Non-pigmented ciliary epithelial cell (primary cell): ENCODE measurements around the gene PMFBP1.

ENCODE experiments used
- DNase-seq: peaks from one replicate; pipeline ENCODE4 v3.0.0-alpha.2; 2010; ENCODE audit warnings: low read depth

PMFBP1 gene

GRCh38 chr16:72182976-72183375, 11.0 kb upstream of the PMFBP1 start:
- DNase-seq = no peak

GRCh38 chr16:72179204-72179970, 7.4 kb upstream of the PMFBP1 start:
- DNase-seq = no peak

- no peak for DNase-seq
These were observed 2.8 kb upstream of the PMFBP1 start for GRCh38 chr16:72174726-72175125.

- no peak for DNase-seq
These were observed 2.0 kb upstream of the PMFBP1 start for GRCh38 chr16:72173997-72174396.

DNA sequence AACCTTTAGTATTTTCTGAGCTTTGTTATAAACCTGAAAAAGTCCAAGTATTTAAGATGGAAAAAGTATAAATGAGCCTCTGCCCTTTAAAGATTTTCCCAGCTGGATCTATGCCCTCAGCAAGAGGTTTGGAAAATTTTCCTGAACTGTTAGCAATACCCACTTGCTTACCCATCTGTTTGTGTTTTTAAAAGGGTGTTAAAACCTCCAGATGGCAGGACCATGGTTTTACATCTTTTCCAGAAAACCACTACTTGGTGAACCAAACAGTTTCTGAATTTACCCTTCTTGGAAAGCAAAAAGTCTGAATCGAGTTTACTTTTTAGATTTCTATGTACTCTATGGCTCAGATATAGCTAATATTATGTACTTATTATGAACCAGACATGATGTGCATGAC, 719 bp downstream of the PMFBP1 start:
- DNase-seq = no peak

DNA sequence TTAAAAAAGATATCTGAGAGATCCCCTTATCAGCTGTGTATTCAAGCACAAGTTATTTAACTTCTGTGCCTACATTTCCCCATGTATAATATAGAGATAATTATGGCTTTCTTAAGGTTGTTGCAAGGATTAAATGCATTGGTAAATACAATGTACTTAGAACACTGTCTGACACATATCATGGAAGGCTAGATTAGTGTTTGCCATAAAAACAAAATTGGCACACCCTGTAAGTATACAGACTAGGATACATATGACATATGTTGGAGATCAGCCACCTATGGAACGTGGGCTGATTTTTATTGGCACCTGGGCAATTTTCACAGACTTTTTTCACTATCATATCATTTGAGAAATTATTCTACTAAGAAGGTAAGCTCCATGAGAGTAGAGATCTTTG, 2.2 kb downstream of the PMFBP1 start:
- DNase-seq = no peak

GRCh38 chr16:72168365-72168764, 3.6 kb downstream of the PMFBP1 start:
- DNase-seq = no peak

GRCh38 chr16:72166954-72167561, 4.9 kb downstream of the PMFBP1 start:
- DNase-seq = no peak

DNA sequence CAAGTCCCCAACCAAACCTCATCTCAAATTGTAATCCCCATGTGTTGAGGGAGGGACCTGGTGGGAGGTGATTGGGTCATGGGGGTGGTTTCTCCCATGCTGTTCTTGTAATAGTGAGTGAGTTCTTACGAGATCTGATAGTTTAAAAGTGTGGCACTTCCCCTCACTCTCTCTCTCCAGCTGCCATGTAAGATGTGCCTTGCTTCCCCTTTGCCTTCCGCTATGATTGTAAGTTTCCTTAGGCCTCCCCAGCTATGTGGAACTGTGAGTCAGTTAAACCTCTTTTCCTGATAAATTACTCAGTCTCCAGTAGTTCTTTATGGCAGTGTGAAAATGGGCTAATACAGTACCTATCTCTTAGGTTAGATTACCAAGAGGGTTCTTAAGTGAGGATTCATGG, 5.8 kb downstream of the PMFBP1 start:
- DNase-seq = no peak

DNA sequence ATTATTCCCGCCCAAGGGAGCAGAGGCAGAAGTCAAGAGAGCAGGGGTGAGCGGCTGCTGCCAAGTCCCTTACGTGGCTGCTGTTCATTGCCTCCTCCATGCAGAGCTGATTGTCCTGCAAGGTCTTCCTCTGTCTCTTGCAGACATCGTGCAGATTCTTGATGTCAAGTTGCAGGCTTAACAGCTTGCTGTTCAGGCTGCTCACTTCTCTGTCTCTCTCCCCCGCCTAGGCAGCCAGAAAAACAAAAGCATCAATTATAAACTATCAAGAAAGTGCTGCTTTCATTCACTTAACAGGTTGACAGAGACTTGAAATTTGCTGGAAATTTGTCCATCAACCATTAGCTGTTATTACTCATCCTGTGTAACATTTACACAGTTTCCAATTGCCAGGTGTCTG, 7.3 kb downstream of the PMFBP1 start:
- no peak for DNase-seq

- DNase-seq = no peak
These were observed 9.8 kb downstream of the PMFBP1 start for GRCh38 chr16:72162105-72162692.

GRCh38 chr16:72159801-72160200, 12.2 kb downstream of the PMFBP1 start:
- DNase-seq = no peak

GRCh38 chr16:72159386-72159785, 12.6 kb downstream of the PMFBP1 start:
- DNase-seq = peak; percentile 6

GRCh38 chr16:72149676-72150464, 22.1 kb downstream of the PMFBP1 start:
- DNase-seq = no peak

DNA sequence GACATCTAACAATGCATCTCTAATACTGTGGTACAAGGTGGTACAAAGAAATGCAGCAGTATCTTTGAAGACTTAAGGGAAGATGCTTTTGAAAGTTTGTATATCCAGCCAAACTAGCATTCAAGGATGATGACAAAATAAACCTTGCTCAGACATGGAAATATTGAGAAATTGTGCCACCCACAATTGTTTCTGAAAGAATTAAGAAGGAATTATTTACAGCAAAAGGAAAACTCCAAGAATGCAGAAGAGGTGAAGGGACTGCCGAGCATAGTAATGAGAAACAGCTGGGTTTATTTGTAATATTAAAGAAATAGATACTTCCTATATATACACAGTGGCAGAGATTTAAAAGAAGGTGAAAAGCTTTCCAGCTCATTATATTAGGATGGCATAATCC, 29.5 kb downstream of the PMFBP1 start:
- DNase-seq = no peak

DNA sequence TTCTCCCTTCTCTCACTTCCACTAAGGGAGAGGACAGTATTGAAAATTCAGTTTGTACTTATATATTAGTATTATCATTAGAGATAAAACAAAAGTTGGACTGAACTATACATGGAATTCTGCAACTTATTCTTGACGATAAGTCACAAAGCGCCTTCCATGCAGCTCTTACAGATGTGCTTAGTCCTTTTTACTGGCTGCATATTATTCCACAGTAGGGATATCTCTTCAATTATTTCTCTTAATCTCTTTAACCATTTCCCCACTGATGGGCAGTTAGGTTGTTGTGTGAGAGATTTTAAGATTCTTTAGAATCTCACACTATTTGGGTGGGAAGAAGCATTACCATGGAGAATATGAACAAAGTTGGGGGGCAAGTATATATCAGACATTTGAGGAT, 32.0 kb downstream of the PMFBP1 start:
- DNase-seq = no peak

GRCh38 chr16:72138064-72138572, 33.8 kb downstream of the PMFBP1 start:
- DNase-seq = no peak

DNA sequence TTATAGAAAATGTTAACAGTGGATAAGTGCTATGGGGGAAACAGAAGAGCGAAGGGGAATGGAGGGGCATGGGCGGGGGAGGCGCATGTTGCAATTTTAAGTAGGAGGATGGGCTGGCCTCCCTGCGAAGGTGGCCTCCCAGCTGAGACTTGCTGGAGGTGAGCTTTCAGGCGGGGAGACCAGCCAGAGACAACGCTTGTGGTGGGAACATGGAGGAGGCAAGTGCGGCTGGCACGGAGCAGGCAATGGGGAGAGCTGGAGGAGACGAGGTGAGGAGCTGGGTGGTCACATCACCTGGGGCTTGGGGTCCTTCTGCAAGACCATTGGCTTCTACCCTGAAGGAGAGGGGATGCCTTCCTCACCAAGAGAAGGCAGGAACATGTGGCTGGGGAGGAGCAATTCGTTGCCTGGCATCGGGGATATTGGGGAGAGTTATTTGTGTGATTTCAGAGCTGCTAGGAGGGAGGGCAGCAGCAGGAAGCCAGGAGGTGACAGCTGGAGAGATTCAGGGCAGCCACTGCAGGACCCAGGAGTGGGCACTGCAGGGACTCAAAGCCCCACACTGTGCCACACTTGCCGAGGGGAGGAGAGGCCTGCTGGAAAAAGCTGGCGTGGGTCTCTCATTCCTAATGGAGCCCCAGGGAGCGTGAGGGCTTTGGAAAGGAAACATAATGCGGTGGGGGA, 34.4 kb downstream of the PMFBP1 start:
- no peak for DNase-seq

DNA sequence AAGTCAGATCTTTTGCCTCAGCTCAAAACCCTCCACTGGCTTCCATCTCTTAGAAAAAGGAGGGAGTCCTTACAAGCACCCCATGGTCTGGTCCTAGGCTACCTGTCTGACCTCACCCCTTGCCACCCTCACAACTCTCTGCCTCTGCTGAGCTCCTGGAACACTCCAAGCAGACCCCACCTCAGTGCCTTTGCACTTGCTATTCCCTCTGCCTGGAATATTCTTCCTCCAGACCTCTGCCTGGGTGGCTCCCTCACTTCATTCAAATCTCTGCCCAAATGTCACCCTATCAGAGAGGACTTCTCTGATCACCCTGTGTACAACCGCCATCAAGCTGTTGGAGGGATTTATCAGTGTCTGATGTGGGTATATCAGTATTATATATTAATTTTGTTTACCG, 37.4 kb downstream of the PMFBP1 start:
- DNase-seq = no peak

DNA sequence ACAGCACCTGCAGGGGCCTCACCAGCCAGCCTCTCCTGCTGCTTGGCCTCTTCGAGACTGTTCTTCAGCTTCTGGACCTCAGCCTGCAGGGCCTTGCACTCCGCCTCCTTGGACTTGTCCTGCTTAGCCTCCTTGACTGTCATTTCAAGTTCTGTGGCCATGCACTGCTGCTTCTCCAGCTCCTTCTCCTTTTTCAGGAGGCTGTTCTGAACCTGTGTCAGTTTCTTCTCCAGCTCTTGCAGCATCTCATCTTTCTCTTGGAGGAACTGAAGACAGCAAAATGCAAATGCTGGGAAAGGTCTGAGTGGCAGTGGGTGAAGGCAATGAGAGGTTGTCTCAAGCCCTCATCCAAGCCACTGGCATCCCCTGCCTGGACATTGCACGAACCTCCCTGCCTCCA, 39.2 kb downstream of the PMFBP1 start:
- no peak for DNase-seq

DNA sequence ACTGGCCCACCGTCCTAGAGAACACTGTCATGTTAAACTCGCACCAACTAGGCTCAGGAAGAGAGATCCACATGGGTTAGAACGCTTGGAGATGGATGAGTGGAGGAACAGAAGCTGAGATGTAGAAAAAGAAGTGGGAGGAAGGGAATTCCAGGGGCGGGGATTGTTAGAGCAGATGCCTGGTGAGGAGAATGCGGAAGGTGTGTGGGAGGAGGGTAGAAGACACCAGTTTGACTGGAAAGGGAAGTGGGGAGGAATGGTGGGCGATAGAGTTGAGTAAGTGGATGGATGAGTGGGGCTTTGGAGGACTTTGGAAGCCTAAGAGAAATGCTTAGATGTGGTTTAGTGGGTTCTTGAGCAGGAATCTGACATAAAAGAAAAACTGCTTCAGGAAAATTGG, 40.9 kb downstream of the PMFBP1 start:
- DNase-seq = no peak
